GM10266 (cell line): ENCODE measurements around the gene CDH9.

ENCODE experiments used
- DNase-seq: peaks from one replicate; pipeline ENCODE4 v3.0.0; 2012; ENCODE audit errors: extremely low spot score
- CTCF ChIP-seq: IDR thresholded peaks from 2 replicates; pipeline ENCODE4 v1.5.1; 2012; ENCODE audit warnings: mild to moderate bottlenecking, low read depth; ENCODE audit not compliant: control insufficient read depth, insufficient read depth; ENCODE audit errors: missing control alignments

CDH9 gene

GRCh38 chr5:27011274-27011673 is 27.1 kb downstream of the CDH9 start:
- DNase-seq = no peak
- TF ChIP-seq CTCF = no peak

DNA sequence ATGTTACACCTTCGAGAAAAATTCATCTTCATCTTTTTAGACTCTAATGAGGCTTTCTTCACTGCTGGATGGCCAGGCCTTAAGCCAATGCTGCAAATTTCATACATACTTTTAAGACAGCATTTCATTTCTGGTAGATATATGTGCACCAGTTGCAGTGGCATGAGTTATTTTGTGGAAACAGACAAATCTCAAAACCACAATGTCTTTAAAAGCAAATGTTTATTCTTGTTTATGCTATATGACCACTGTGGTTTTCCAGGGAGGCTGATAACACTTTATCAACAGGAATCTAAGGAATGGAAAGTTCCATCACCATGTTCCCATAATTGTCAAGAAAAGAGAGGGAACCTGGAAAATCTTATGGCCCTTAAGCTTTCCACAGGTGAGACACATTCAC is 27.7 kb downstream of the CDH9 start:
- TF ChIP-seq CTCF = no peak
- DNase-seq = no peak

GRCh38 chr5:27009540-27009915 is 28.9 kb downstream of the CDH9 start:
- TF ChIP-seq CTCF = no peak

DNA sequence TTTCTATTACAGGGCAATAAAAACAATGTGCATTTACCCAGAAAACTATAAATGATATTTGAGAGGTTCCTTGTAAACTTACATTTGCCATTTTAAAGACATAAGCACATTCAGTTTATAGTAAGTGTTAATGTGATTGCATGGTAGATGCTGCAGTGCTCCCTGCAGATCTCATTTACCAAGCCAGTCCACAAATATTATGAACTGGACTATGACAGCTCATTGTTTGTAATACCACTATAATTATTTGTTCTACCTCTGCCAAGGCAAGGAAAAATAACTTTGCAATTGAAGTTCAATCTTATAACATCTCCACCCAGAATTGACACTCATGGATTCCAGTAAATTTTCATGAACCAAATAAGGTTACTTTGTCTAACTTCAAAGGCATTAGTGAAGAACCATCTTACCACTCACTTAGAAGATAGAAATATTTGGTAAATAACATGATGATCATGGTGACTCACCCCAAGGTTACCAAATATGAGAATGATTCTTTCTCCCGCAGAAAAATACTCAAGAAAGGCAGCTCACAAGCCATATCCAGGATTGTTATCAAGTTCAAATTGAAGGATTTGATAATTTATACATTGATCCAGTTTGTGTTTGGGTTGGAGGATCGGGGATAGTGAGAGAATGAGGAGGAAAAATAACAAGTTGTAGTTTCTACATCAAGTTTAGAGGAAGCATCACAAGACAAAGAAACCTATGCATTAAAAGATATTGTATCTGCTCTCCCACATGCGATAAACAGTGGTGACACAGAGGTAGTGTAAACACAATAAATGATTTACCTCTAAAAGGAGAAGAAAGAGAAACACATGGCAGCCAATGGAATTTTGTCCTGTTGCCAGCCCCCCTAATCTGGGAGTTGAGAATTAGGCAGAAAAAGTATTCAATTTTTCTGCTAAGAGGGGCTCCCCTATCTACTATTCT is 29.5 kb downstream of the CDH9 start:
- no peak for DNase-seq
- no peak for TF ChIP-seq CTCF

More at GRCh38 chr5:27009540-27009915, 28.9 kb downstream of the CDH9 start:
- no peak for DNase-seq

- no peak for TF ChIP-seq CTCF
- DNase-seq = no peak
These were observed 31.3 kb downstream of the CDH9 start for GRCh38 chr5:27007121-27007520.

GRCh38 chr5:26986985-26987384 is 51.4 kb downstream of the CDH9 start:
- TF ChIP-seq CTCF = no peak
- no peak for DNase-seq

DNA sequence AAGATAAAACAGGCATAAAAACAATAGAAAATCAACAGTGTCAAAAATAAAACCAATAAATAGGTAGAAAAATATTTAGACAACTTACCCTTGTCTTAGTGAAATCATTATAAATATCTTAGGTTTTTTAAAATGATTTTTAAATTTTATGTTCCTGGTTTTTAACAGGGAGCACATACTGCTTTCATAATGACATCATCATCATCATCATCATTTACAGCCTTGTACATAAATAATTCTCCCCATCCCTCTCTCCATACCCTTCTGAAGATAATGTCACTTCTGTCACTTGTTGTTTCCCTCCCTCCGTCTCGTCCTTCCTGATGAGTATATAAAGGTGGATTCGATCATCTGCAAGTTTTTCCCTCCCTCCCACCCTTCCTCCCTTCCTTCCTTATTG is 56.6 kb downstream of the CDH9 start:
- no peak for TF ChIP-seq CTCF
- no peak for DNase-seq
